Measurements from ENCODE around the gene TSPAN9.

- TF ChIP-seq, protein P1, sequence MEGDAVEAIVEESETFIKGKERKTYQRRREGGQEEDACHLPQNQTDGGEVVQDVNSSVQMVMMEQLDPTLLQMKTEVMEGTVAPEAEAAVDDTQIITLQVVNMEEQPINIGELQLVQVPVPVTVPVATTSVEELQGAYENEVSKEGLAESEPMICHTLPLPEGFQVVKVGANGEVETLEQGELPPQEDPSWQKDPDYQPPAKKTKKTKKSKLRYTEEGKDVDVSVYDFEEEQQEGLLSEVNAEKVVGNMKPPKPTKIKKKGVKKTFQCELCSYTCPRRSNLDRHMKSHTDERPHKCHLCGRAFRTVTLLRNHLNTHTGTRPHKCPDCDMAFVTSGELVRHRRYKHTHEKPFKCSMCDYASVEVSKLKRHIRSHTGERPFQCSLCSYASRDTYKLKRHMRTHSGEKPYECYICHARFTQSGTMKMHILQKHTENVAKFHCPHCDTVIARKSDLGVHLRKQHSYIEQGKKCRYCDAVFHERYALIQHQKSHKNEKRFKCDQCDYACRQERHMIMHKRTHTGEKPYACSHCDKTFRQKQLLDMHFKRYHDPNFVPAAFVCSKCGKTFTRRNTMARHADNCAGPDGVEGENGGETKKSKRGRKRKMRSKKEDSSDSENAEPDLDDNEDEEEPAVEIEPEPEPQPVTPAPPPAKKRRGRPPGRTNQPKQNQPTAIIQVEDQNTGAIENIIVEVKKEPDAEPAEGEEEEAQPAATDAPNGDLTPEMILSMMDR (IDR thresholded peaks at IDR 0.05; ENCODE audit: insufficient read depth, low read depth, low read length), result no peak
- no peak for TF ChIP-seq EZH2 (IDR thresholded peaks at IDR 0.05; ENCODE audit: insufficient read depth, low read length)
Measured at GRCh38 chr12:3263282-3263681, 186.1 kb downstream of the TSPAN9 start.
